ENCODE results near the gene LEP. TPM values are rescaled to one million over a fixed set of nuclear protein-coding genes. Genes with fewer than 3 reads are reported as not detected.

The LEP gene
- total and polyA plus RNA-seq, 8 donors = 0.05 to 0.12 TPM; not detected in 6

- no peak overlapping the region for H3K27ac ChIP-seq
- intact Hi-C loops (cut with DNase I; ENCODE audit: low total_unique reads) = loop anchor here (5.0 kb wide), 2 partner anchors 68 to 498 kb away; no protein-coding TSS in a partner anchor
- WGBS, 5 donors = 87 to 96% (median 92%) methylated on average over 4 of the region's 4 CpGs
- H3K9me3 ChIP-seq = peaks cover 0 to 4% (median 0%) of the 10 kb centered on the region in 4 donors
- TF ChIP-seq CTCF (IDR thresholded peaks at IDR 0.05) (no peak), POLR2A (IDR thresholded peaks at IDR 0.05) (no peak), POLR2AphosphoS5 (IDR thresholded peaks at IDR 0.05) (no peak), EP300 (IDR thresholded peaks at IDR 0.05) (no peak)
- H3K4me3 ChIP-seq = no peak overlapping the region
- peaks cover 3 to 98% (median 40%) of the 10 kb centered on the region in 3 donors for H3K27me3 ChIP-seq
- peaks cover 11 to 27% (median 16%) of the 10 kb centered on the region in 4 donors for H3K4me1 ChIP-seq
- no peak for DNase-seq
- no peaks in the 10 kb centered on the region for H3K36me3 ChIP-seq
Observed at GRCh38 chr7:128205068-128205467, 36.0 kb upstream of the LEP start.

- Histone ChIP-seq H3K4me1 (peaks cover 6 to 18% (median 12%) of the 10 kb centered on the region in 4 donors), H3K36me3 (no peaks in the 10 kb centered on the region), H3K4me3 (no peak overlapping the region), H3K9me3 (peaks cover 0 to 4% (median 0%) of the 10 kb centered on the region in 4 donors), H3K27ac (no peak overlapping the region), H3K27me3 (peaks cover 3 to 98% (median 33%) of the 10 kb centered on the region in 3 donors)
- DNase-seq = no peak
- intact Hi-C loops (cut with DNase I; ENCODE audit: low total_unique reads) = loop anchor here (5.0 kb wide), 2 partner anchors 69 to 499 kb away; no protein-coding TSS in a partner anchor
- TF ChIP-seq EP300 (IDR thresholded peaks at IDR 0.05) (no peak), POLR2A (IDR thresholded peaks at IDR 0.05) (no peak), CTCF (IDR thresholded peaks at IDR 0.05) (no peak), POLR2AphosphoS5 (IDR thresholded peaks at IDR 0.05) (no peak)
- WGBS, 5 donors = 79 to 83% (median 79%) methylated on average over 11 to 16 of the region's 16 CpGs
Observed at GRCh38 chr7:128206017-128206746, 34.9 kb upstream of the LEP start.

- no peak for DNase-seq
- intact Hi-C loops (cut with DNase I; ENCODE audit: low total_unique reads) = loop anchor here (5.0 kb wide), 2 partner anchors 70 to 500 kb away; no protein-coding TSS in a partner anchor
- Histone ChIP-seq H3K27me3 (peaks cover 3 to 97% (median 26%) of the 10 kb centered on the region in 3 donors), H3K27ac (no peak overlapping the region), H3K36me3 (no peaks in the 10 kb centered on the region), H3K9me3 (peaks cover 0 to 4% (median 0%) of the 10 kb centered on the region in 4 donors), H3K4me3 (no peak overlapping the region), H3K4me1 (peaks cover 0 to 11% (median 4%) of the 10 kb centered on the region in 4 donors)
- TF ChIP-seq POLR2A (IDR thresholded peaks at IDR 0.05) (no peak), POLR2AphosphoS5 (IDR thresholded peaks at IDR 0.05) (no peak), CTCF (IDR thresholded peaks at IDR 0.05) (no peak), EP300 (IDR thresholded peaks at IDR 0.05) (no peak)
- 61 to 74% (median 68%) methylated on average over 7 to 9 of the region's 9 CpGs for WGBS, 5 donors
Observed at GRCh38 chr7:128206747-128207500, 34.2 kb upstream of the LEP start.

GRCh38 chr7:128207609-128208008 is 33.5 kb upstream of the LEP start:
- TF ChIP-seq EP300 (IDR thresholded peaks at IDR 0.05) (no peak), POLR2AphosphoS5 (IDR thresholded peaks at IDR 0.05) (no peak), CTCF (IDR thresholded peaks at IDR 0.05) (no peak), POLR2A (IDR thresholded peaks at IDR 0.05) (no peak)
- intact Hi-C loops (cut with DNase I; ENCODE audit: low total_unique reads) = loop anchor here (5.0 kb wide), 2 partner anchors 70 to 500 kb away; no protein-coding TSS in a partner anchor
- 44 to 63% (median 56%) methylated on average over 4 of the region's 4 CpGs for WGBS, 5 donors
- no peak for DNase-seq
- H3K36me3 ChIP-seq = no peaks in the 10 kb centered on the region
- H3K27me3 ChIP-seq = peaks cover 0 to 90% (median 19%) of the 10 kb centered on the region in 3 donors
- peaks cover 0 to 4% (median 0%) of the 10 kb centered on the region in 4 donors for H3K9me3 ChIP-seq
- no peak overlapping the region for H3K4me3 ChIP-seq
- peaks cover 0 to 9% (median 4%) of the 10 kb centered on the region in 4 donors for H3K4me1 ChIP-seq
- no peak overlapping the region for H3K27ac ChIP-seq
